Neural cell (in vitro differentiated cells): ENCODE measurements around the gene ADCY6. TPM values are rescaled to one million over a fixed set of nuclear protein-coding genes. Genes with fewer than 3 reads are reported as not detected.

Experiments used
- H2AFZ ChIP-seq: fragments of 200-600, 300-800 bp; sonication (generic), shearing (Covaris generic); 2 replicates; pipeline ENCODE4 v1.6.0; 2014; ENCODE audit warnings: low read depth, mild to moderate bottlenecking, antibody characterized with exemption, low read length, moderate library complexity
- H3F3A ChIP-seq: fragments of 200-600 bp; shearing (Covaris generic); 2 replicates; pipeline ENCODE4 v1.6.1; 2016; ENCODE audit warnings: mild to moderate bottlenecking, moderate library complexity, mixed read lengths, antibody characterized with exemption, low read length; ENCODE audit not compliant: insufficient read depth, poor library complexity, severe bottlenecking
- H3K27ac ChIP-seq: fragments of 200-600, 300-800 bp; sonication (generic), shearing (Covaris generic); 2 replicates; pipeline ENCODE4 v1.5.1; 2014; ENCODE audit warnings: mild to moderate bottlenecking, low read length, moderate library complexity
- H3K27me3 ChIP-seq: fragments of 300-800, 200-600 bp; sonication (generic), shearing (Covaris generic); 2 replicates; pipeline ENCODE4 v1.6.0; 2014; ENCODE audit warnings: mild to moderate bottlenecking, low read depth, low read length, moderate library complexity; ENCODE audit not compliant: insufficient read depth
- H3K36me3 ChIP-seq: fragments of 300-800, 200-600 bp; sonication (generic), shearing (Covaris generic); 2 replicates; pipeline ENCODE4 v1.5.1; 2014; ENCODE audit warnings: mild to moderate bottlenecking, antibody characterized with exemption, low read length, moderate library complexity; ENCODE audit not compliant: insufficient read depth
- H3K4me2 ChIP-seq: fragments of 300-800, 200-600 bp; sonication (generic), shearing (Covaris generic); 2 replicates; pipeline ENCODE4 v1.6.0; 2014; ENCODE audit warnings: mild to moderate bottlenecking, low read length
- H3K4me3 ChIP-seq: fragments of 300-800, 200-600 bp; sonication (generic), shearing (Covaris generic); 2 replicates; pipeline ENCODE4 v1.5.1; 2014; ENCODE audit warnings: mild to moderate bottlenecking, low read length, moderate library complexity
- H3K79me2 ChIP-seq: fragments of 200-600 bp; shearing (Covaris generic); replicated peaks from 2 replicates; pipeline ENCODE4 v1.6.0; 2014; ENCODE audit warnings: mild to moderate bottlenecking, low read length, moderate library complexity; ENCODE audit not compliant: insufficient read depth
- H3K9ac ChIP-seq: fragments of 300-800, 200-600 bp; sonication (generic), shearing (Covaris generic); 2 replicates; pipeline ENCODE4 v1.6.1; 2016; ENCODE audit warnings: mild to moderate bottlenecking, low read length, mixed read lengths
- H3K9me2 ChIP-seq: fragments of 200-600 bp; shearing (Covaris generic); 2 replicates; pipeline ENCODE4 v1.6.1; 2016; ENCODE audit warnings: mild to moderate bottlenecking, low read length, mixed read lengths; ENCODE audit not compliant: insufficient read depth
- H3K9me3 ChIP-seq: fragments of 200-600, 300-800 bp; sonication (generic), shearing (Covaris generic); 2 replicates; pipeline ENCODE4 v1.6.1; 2016; ENCODE audit warnings: mild to moderate bottlenecking, mixed run types, low read length, moderate library complexity, mixed read lengths
- H4K20me1 ChIP-seq: fragments of 200-600 bp; shearing (Covaris generic); 2 replicates; pipeline ENCODE4 v1.6.1; 2016; ENCODE audit warnings: mild to moderate bottlenecking, mixed run types; ENCODE audit not compliant: insufficient read depth
- CTCF ChIP-seq: fragments of 450-650 bp; IDR thresholded peaks from 2 replicates; pipeline ENCODE4 v1.5.1; 2014; ENCODE audit warnings: antibody characterized with exemption, mild to moderate bottlenecking, moderate library complexity; ENCODE audit not compliant: poor library complexity, severe bottlenecking
- EP300 ChIP-seq: fragments of 450-650 bp; conservative IDR thresholded peaks from 2 replicates; pipeline ENCODE4 v1.6.1; 2014; ENCODE audit warnings: antibody characterized with exemption, mild to moderate bottlenecking, moderate library complexity; ENCODE audit not compliant: poor library complexity, severe bottlenecking
- EZH2 ChIP-seq: fragments of 200-600, 300-800 bp; shearing (Covaris generic), sonication (generic); IDR thresholded peaks from 2 replicates; pipeline ENCODE4 v1.6.1; 2014; ENCODE audit warnings: antibody characterized with exemption, low read length, borderline replicate concordance, mild to moderate bottlenecking; ENCODE audit not compliant: insufficient read depth, poor library complexity, severe bottlenecking
- MXI1 ChIP-seq: fragments of 450-650 bp; conservative IDR thresholded peaks from 2 replicates; pipeline ENCODE4 v1.6.1; 2014; ENCODE audit warnings: antibody characterized with exemption, mild to moderate bottlenecking; ENCODE audit not compliant: poor library complexity, severe bottlenecking
- POLR2AphosphoS5 ChIP-seq: IDR thresholded peaks from 2 replicates; pipeline ENCODE4 v1.6.1; 2012
- RAD21 ChIP-seq: fragments of 450-650 bp; conservative IDR thresholded peaks from 2 replicates; pipeline ENCODE4 v1.6.1; 2014; ENCODE audit warnings: antibody characterized with exemption, mild to moderate bottlenecking, moderate library complexity
- REST ChIP-seq: IDR thresholded peaks from 2 replicates; pipeline ENCODE4 v1.6.1; 2012; ENCODE audit warnings: borderline replicate concordance
- SMC3 ChIP-seq: fragments of 450-650 bp; conservative IDR thresholded peaks from 2 replicates; pipeline ENCODE4 v1.6.1; 2014; ENCODE audit warnings: antibody characterized with exemption, mild to moderate bottlenecking, moderate library complexity; ENCODE audit not compliant: poor library complexity
- TAF1 ChIP-seq: IDR thresholded peaks from 2 replicates; pipeline ENCODE4 v1.6.1; 2012; ENCODE audit warnings: low read depth
- polyA plus RNA-seq: library from polyadenylated mRNA; depleted of rRNA; stranded (reverse); fragments of >200 nt; gene quantifications from 2 replicates; pipeline ENCODE4 v1.2.3, GENCODE V29; 2014

ADCY6 gene
- polyA plus RNA-seq, 1 donor from 2014 or later: 43.1 TPM

- no peak for TF ChIP-seq POLR2AphosphoS5
- TF ChIP-seq SMC3: no peak
- no peak for TF ChIP-seq MXI1
- TF ChIP-seq RAD21: no peak
- TF ChIP-seq CTCF: no peak
- no peak for TF ChIP-seq EZH2
- TF ChIP-seq REST: no peak
- Histone ChIP-seq H3K79me2 (no peaks in the 10 kb centered on the region), H3K9me2 (no peaks in the 10 kb centered on the region), H3K36me3 (peaks cover 9% of the 10 kb centered on the region), H3F3A (no peaks in the 10 kb centered on the region), H2AFZ (no peak overlapping the region), H3K9me3 (no peaks in the 10 kb centered on the region), H3K27me3 (no peaks in the 10 kb centered on the region), H3K9ac (no peak overlapping the region), H3K4me2 (no peak overlapping the region), H3K27ac (no peak overlapping the region), H4K20me1 (no peaks in the 10 kb centered on the region), H3K4me3 (no peak overlapping the region)
These were observed 17.2 kb downstream of the ADCY6 start for GRCh38 chr12:48771588-48772112.

DNA sequence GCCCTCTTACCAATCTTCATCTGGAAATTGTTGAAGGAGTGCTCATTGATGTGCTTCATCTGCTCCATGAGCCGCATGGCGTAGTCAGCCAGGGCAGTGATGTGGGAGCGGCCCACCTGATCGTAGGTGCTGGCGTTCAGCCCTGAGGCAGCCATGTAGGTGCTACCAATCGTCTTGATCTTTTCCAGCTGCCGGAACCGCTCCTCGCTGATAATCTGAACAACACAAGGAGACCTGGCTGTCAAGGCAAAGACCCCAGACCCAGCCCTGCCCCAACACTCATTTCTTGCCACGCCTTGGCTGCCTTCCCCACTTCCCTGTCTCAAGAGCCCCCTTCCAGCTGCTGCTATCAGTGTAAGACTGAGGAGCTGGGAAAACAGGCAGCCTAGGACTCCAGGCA, 18.1 kb downstream of the ADCY6 start:
- Histone ChIP-seq H3K9ac (no peak overlapping the region), H3K9me3 (no peaks in the 10 kb centered on the region), H4K20me1 (no peaks in the 10 kb centered on the region), H3K9me2 (no peaks in the 10 kb centered on the region), H3K27me3 (no peaks in the 10 kb centered on the region), H3K27ac (no peak overlapping the region), H3K4me3 (no peak overlapping the region), H2AFZ (no peak overlapping the region), H3F3A (no peaks in the 10 kb centered on the region), H3K36me3 (peaks cover 9% of the 10 kb centered on the region), H3K4me2 (no peak overlapping the region), H3K79me2 (no peaks in the 10 kb centered on the region)
- TF ChIP-seq POLR2AphosphoS5 (no peak), CTCF (no peak), EP300 (no peak), RAD21 (no peak), MXI1 (no peak), REST (no peak), TAF1 (no peak)
